ENCODE results near the gene ZDHHC8.

Gene ZDHHC8

DNA sequence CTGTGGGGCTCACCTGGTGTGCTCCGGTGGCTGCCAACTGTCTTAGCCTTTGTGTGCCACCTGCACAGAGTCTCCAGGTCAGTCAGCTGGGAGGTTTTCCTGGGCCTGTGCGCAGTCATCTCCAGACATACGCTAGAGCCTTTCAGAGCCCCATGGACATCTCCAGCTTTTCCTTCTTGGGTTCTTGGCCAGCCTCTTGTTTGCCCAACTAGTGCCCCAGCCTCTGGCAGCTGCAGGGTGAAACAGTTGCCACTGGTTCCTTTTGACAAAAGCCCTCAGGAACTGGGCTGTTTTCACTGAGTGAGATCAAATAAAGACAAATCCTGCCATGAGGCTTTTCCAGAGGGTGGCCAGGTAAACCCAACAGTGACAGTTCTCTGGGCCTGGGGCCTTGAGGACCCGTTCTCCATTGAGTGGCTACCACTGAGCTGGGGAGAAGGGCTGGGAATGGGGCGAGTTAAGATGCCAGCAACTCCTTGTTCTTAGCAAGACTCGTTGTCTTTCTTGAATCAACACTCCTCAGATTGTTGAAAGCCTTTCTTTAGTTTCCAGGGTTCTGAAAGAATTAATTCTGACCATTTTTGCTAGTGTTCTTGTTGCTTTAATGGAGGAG lies 32.4 kb upstream of the ZDHHC8 start:
- no peak for DNase-seq

- no peak for DNase-seq
These were observed 30.0 kb upstream of the ZDHHC8 start for GRCh38 chr22:20101638-20102037.

GRCh38 chr22:20102203-20102780 lies 29.3 kb upstream of the ZDHHC8 start:
- no peak for DNase-seq

DNA sequence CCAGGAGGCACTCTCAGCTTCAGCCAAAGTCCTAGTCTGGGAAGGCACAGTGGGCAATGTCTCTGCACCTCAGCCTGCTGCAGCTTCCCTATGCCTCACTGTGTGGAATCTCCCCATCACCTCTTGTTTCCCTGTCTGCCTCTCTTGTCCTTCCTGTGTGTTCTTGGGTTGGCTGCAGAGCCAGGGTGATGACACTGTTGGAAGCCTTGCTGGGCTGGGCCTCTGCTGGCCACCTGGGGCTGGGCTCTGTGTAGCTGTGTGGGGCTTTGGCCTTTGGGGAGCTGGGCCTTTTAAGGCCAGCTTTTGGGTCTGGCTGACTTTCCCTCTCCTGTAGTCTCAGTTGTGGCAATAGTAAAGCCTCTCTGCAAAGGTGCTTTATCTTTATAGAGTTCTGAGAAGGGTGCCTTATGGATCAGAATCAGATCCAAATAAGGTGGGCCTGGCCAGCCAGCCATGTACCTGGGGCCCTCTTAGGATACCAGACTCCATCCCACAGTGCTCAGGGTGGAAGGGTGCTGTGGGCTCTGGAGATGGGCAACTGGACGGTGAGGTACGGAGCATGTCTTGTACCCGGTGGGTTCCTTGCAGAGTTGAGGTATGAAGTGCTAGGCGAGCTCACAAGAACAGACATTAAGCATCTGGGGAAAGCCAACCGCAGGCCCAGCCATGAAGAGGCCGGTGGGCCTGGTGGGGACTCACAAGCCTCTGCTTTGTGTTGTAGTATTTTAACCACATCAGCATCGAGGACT lies 26.0 kb upstream of the ZDHHC8 start:
- no peak for DNase-seq

DNA sequence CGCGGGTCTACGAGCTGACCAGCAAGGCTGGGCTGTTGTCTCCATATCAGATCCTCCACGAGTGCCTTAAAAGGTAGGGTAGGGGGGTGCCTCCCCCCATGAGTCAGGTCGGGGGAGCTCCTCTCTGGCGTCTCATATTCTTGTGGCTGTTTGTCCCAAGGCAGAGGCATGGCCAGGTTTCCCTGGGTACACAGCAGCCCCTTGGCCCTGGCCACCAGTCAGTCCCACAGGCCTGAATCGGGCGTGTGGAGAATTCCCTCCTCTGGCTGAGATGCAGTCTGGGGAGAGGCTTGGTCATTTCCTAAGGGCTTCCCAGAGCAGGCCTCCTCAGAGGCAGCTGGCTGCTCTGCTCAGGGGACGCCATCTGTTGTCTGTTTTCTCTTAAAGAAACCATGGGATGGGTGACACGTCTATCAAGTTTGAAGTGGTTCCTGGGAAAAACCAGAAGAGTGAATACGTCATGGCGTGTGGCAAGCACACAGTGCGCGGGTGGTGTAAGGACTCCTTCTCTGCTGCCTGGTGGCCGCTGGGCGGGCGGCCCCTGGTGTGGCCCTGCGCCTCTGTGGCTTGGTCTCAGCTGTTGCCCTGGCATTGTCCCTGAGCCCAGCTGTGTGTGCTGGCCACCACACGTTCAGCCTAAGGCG lies 25.3 kb upstream of the ZDHHC8 start:
- no peak for DNase-seq

DNA sequence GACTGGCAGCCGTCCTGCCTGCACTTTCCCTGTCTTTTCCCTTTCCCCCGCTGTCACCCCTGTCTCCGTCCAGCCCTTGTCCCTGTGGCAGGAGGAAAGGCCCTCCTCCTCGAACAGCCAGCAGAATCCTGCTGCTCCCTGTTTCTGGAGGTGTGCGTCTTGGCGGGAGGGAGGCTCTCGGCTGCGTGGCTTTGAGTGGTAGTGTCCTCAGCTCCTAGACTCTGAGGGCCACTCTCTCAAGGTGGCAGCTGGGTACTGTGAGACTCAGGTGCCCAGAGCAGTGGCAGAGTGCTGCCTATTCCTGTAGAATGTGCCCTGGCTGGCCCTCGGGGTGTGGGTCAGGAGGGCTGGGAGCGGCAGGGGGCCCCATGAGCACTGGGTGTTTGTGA lies 24.8 kb upstream of the ZDHHC8 start:
- no peak for DNase-seq

DNA sequence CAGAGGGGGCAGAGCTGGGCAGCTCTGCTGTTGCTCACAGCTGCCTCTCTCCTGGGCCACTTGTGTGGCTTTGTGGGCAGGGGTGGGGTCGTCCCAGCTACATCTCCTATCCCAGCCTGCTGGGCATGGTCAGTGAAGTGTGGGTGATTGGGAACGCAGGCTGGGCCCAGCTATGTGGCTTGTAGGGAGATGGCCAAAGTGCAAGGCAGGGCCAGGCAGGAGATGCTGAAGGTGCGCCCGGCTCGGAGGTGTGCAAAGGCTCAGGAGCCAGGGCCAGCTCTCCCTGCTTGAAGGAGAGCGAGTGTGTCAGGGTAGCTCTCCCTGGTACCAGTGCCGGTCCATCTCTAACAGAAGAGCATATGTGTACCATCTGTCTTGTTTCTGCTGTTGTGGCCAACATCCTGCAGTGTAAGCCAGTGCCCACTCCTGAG lies 24.1 kb upstream of the ZDHHC8 start:
- DNase-seq, result no peak

DNA sequence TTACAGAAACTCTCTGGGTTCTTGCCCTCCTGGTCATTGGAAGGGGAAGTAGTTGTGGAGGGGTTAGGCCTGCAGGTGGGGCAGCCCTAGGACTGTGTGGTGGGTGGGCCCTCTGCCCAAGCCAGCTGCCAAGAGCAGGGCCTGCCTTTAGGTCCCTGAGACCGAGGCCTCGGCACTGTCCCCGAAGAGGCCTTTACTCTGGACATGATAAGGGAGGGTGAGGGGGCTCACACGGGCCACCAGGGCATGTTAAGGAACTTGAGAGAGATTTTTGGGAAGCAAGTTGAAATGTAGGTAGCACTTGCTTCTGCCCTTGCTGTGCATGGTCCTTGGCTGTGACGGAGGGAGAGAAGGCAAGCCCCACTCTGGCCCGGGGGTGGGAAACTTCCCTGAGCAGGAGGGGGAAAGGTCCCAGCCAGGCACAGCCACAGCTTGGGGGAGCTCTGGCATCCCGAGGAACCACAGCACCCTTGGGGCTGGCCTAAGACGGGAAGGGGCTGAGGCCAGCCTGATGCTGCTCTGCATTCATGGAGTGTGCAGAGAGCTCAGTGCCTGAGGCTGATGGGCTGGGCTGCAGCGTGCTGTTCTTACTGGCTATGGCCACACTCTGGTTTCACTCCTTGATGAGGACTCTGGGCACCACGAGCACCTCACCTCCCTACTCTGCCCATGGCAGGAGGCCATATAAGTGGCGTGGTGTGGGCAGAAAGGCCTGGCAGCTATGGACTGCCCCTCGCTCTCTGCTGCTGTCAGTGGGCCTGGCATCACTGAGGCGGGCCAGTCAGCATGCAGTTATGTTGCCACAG lies 23.4 kb upstream of the ZDHHC8 start:
- DNase-seq, result no peak

- DNase-seq, result no peak
These were observed 22.8 kb upstream of the ZDHHC8 start for GRCh38 chr22:20108757-20109230.

DNA sequence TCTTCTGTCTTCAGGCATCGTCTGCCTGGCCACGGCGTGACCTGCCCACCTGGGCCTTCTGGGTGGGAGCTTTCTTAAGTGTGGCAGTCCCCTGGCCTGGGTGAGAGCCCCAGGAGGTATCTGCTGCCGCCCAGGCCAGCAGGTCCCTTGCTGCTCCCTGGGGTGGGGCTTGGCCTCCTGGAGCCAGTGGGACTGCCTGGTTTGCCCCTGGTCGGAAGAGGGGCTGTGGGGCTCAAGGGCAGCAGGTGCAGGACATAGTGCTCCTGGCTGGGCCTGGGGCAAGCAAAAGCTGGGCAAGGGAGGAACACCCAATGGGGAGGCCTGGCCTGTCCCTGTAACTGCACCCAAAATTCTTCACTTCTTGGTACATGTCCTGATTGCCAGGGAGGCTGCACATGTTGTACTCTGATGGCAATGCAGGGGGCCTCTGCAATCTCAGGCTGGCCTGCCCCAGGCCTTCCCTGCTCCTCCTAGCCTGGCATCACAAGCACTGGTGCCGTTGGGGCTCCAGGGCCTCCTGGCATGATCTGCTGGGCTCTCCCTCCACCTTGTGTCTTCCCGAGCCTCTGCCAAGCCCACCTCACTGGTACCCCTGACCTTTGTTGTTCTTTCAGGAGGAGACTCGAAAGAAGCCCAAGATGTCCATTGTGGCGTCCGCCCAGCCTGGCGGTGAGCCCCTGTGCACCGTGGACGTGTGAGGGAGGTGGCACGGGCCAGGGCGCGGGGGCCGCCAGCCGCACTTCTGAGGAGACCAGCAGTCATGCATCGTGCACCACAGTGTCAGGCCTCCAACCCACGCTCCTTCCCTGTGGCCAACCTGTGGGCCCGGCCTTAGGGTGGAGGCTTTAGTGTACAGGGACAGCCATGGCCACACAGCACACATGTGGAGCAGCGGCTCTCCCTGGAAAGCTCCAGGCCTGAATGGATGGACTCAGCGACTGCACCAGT lies 21.9 kb upstream of the ZDHHC8 start:
- DNase-seq, result no peak

GRCh38 chr22:20110359-20110985 lies 21.1 kb upstream of the ZDHHC8 start:
- no peak for DNase-seq

- no peak for DNase-seq
These were observed 20.4 kb upstream of the ZDHHC8 start for GRCh38 chr22:20111045-20111688.

DNA sequence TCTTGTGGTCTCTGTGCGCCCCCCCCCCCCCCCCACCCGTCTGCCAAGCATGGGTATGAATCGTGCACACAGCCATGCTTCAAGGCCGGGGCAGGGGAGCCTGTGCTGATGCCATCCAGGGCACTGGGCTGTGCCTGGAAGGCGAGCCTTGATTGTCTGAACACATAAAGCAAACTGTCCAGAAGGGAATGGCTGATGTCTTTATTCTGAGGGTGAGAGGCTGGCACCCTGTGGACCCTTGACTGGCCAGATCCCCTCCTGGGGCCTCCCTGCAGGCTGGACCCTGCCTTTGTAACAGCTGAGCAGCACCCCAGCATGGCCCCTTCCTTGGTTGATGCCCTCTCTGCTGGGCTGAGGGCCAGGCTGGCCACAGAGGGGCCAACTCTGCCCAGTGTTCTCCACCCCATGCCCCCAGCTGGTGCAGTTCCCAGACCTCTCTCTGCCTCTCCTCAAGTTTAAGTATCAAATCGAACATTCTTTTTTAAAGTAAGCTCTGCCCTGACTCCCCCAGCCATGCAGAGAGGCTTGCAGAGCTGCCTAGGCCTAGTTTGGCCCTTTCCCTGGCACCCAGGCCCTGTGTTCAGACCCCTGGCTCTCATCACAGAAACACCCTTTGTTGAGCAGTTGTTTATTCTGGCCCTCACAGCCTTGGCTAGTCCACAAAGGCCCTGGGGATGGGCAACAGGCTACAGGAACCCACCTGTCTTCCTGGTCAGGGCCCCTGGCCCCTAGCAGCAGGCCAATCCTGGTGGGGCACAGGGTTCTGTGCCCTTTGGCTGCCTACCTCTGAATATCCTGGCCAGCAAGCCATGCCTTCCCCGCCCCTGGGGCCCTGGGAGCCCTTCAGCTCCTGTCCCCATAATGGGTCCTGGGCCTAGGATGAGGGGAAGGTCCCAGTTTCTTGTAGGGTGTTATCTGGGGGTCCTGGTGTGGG lies 19.6 kb upstream of the ZDHHC8 start:
- DNase-seq, result no peak

DNA sequence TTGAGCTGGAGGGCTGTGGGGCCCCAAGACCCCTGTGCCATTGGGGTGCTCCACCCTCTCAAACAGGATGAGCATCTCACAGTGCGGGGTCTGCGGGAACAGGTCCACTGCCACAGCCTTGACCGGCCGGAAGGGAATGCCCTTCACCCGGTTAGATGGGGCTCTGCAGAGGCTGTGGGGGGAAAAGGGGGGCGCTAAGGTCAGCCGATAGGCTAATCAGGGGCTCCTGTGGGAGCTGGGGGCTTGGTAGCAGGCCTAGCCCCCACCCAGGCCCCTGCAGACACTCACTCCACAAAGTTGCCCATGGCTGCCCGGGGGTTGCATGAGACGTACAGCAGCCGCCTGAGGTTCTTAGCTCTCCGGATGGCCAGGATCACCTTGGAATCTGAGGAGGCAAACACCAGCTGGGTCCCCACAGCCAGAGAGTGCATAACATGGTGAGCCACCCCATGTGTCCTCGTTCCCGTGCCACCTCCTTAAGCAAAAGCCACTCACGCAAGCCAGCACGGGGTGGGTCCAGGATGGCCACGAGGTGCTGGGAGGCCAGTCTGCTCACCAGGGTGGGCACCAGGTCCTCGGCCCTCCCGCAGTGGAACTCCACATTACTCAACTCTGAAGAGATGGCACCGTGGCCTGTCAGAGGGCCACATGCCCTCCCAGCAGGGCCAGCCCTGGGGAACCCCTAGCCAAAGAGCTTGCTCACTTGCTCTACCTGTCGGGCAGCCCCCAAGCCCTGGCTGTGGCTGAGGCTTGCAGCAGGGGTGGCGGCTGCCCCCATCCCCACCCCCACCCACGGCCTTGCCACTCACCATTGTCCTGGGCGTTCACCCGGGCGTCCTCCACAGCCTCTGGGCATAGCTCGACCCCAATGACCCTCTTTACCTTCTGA lies 18.7 kb upstream of the ZDHHC8 start:
- DNase-seq, result no peak

DNA sequence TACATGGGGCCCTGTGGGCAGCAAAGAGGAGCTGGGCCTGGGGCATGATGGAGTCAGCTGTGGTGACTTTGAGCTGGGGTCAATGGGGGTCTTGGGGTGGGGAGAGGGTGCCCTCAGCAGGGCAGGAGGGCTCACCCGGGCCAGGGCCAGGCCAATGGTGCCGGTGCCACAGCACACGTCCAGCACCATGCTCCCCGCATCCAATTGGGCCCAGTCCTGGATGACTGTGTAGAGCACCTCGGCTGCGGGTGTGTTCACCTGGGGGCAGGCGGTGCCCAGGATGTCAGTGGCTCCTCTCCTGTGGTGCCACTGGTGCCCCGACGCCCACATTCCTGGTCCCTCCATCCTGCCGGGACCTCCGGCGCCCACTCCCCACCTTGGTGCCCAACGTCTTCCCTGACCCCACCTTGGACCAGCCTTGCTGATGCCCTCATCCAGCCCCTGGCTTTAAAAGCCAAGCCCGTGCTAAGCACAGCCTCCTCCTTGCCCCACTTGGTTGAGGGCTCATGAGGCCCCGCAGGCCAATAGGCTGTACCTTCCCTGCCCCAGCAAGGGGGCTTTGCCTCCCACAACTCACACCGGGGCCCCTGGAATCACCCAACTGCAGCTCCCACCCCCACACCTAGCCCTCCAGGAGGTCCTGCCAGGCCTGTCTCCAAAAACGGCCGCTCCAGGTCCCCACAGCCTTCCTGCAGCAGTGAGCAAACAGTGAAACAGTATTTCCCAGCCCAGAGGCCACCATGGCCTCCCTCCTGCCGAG lies 17.9 kb upstream of the ZDHHC8 start:
- no peak for DNase-seq

GRCh38 chr22:20114506-20115475 lies 16.8 kb upstream of the ZDHHC8 start:
- no peak for DNase-seq

Measured in NCI-H510A treated with DMSO at 0.1 percent for 48 hours (cell line).